SIG-M5 treated with dmso at 0.1 percent for 504 hours (cell line): ENCODE results near the gene MEGF9.
"Not testable (repeated sequence)": the region's sequence is repeated elsewhere in the genome, so short reads cannot be mapped to it uniquely, and the experiment has no call there.

Source experiments
- DNase-seq: peaks from one replicate; lab custom pipeline; 2025; ENCODE audit not compliant: unreplicated experiment; lab: John Stamatoyannopoulos, UW

MEGF9 gene

GRCh38 chr9:120662513-120662912, 51.8 kb downstream of the MEGF9 start:
- no peak for DNase-seq

GRCh38 chr9:120659676-120660075, 54.6 kb downstream of the MEGF9 start:
- no peak for DNase-seq

GRCh38 chr9:120659209-120659608, 55.1 kb downstream of the MEGF9 start:
- no peak for DNase-seq

- DNase-seq: no peak
Measured at GRCh38 chr9:120655005-120655622, 59.2 kb downstream of the MEGF9 start.

- DNase-seq: no peak
Measured at GRCh38 chr9:120654272-120654671, 60.0 kb downstream of the MEGF9 start.

- no peak for DNase-seq
Measured at GRCh38 chr9:120653762-120654161, 60.5 kb downstream of the MEGF9 start.

- DNase-seq: no peak
Measured at GRCh38 chr9:120652934-120653333, 61.3 kb downstream of the MEGF9 start.

- peak; percentile 15 for DNase-seq
Measured at GRCh38 chr9:120650352-120650751, 63.9 kb downstream of the MEGF9 start.

- no peak for DNase-seq
Measured at GRCh38 chr9:120648581-120649197, 65.6 kb downstream of the MEGF9 start.

GRCh38 chr9:120646948-120647347, 67.3 kb downstream of the MEGF9 start:
- no peak for DNase-seq

- DNase-seq: no peak
Measured at GRCh38 chr9:120645760-120646159, 68.5 kb downstream of the MEGF9 start.

GRCh38 chr9:120643061-120643460, 71.2 kb downstream of the MEGF9 start:
- DNase-seq: no peak

GRCh38 chr9:120642129-120642770, 72.0 kb downstream of the MEGF9 start:
- no peak for DNase-seq

- DNase-seq: not testable (repeated sequence)
Measured at GRCh38 chr9:120640874-120641273, 73.4 kb downstream of the MEGF9 start.

- no peak for DNase-seq
Measured at GRCh38 chr9:120640380-120640779, 73.9 kb downstream of the MEGF9 start.

- DNase-seq: no peak
Measured at GRCh38 chr9:120637919-120638318, 76.4 kb downstream of the MEGF9 start.

GRCh38 chr9:120636194-120636957, 77.9 kb downstream of the MEGF9 start:
- DNase-seq: no peak

GRCh38 chr9:120635011-120635410, 79.3 kb downstream of the MEGF9 start:
- no peak for DNase-seq

- no peak for DNase-seq
Measured at GRCh38 chr9:120630333-120630732, 83.9 kb downstream of the MEGF9 start.

- not testable (repeated sequence) for DNase-seq
Measured at GRCh38 chr9:120628925-120629497, 85.3 kb downstream of the MEGF9 start.

- DNase-seq: no peak
Measured at GRCh38 chr9:120628207-120628924, 85.9 kb downstream of the MEGF9 start.
